NB4 (cell line): ENCODE results near the gene CCHCR1.

Experiments
- CTCF ChIP-seq: IDR thresholded peaks from one replicate; pipeline ENCODE4 v1.5.1; 2012; ENCODE audit warnings: low read depth, low read length
- POLR2A ChIP-seq: IDR thresholded peaks from 2 replicates; pipeline ENCODE4 v1.6.1; 2011; ENCODE audit warnings: mild to moderate bottlenecking; ENCODE audit not compliant: insufficient read length; ENCODE audit errors: extremely low read depth
- TF ChIP-seq, protein P1 (sequence below): IDR thresholded peaks from 2 replicates; pipeline ENCODE4 v1.6.1; 2011; ENCODE audit warnings: low read depth, low read length

DNA sequence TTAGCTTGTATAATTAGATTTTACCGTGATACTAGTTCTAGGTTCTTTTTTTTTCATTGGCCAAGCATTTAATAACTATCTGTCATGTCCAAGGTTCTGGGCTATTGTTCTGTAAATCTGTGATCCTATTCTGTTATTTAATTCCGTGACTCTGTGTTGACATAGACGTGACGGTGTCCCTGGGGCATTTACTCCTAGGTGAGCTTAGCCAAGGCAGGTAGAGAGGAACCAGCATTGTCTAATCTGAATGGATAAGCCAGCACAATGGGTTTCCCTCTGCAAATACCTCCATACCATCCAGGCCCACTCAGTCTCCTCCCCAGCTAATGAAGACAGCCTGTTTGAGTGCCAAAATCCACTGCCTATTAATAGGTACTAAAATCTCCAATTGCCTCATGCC is 28.5 kb downstream of the CCHCR1 start:
- no peak for TF ChIP-seq POLR2A
- TF ChIP-seq CTCF, result no peak
- TF ChIP-seq, protein P1, sequence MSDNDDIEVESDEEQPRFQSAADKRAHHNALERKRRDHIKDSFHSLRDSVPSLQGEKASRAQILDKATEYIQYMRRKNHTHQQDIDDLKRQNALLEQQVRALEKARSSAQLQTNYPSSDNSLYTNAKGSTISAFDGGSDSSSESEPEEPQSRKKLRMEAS, result no peak
